ENCODE measurements around the gene TEC. TPM values are rescaled to one million over a fixed set of nuclear protein-coding genes. Genes with fewer than 3 reads are reported as not detected.
"Not testable (repeated sequence)": the region's sequence is repeated elsewhere in the genome, so short reads cannot be mapped to it uniquely, and the experiment has no call there.

The TEC gene
- total RNA-seq, 1 donor from 2014 or later: 1.8 TPM

GRCh38 chr4:48167538-48168263 lies 101.9 kb downstream of the TEC start:
- TF ChIP-seq, protein P1, sequence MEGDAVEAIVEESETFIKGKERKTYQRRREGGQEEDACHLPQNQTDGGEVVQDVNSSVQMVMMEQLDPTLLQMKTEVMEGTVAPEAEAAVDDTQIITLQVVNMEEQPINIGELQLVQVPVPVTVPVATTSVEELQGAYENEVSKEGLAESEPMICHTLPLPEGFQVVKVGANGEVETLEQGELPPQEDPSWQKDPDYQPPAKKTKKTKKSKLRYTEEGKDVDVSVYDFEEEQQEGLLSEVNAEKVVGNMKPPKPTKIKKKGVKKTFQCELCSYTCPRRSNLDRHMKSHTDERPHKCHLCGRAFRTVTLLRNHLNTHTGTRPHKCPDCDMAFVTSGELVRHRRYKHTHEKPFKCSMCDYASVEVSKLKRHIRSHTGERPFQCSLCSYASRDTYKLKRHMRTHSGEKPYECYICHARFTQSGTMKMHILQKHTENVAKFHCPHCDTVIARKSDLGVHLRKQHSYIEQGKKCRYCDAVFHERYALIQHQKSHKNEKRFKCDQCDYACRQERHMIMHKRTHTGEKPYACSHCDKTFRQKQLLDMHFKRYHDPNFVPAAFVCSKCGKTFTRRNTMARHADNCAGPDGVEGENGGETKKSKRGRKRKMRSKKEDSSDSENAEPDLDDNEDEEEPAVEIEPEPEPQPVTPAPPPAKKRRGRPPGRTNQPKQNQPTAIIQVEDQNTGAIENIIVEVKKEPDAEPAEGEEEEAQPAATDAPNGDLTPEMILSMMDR (conservative IDR thresholded peaks at IDR 0.05): no peak
- peaks cover 4% of the 10 kb centered on the region for H3K36me3 Mint-ChIP-seq
- DNase-seq (ENCODE audit: extremely low spot score, unreplicated experiment): no peak
- no peaks in the 10 kb centered on the region for H3K27me3 Mint-ChIP-seq
- no peak overlapping the region for H3K4me3 Mint-ChIP-seq
- H3K4me1 Mint-ChIP-seq (ENCODE audit: unreplicated experiment): no peaks in the 10 kb centered on the region
- no peaks in the 10 kb centered on the region for H3K9me3 Mint-ChIP-seq
- H3K27ac Mint-ChIP-seq: no peak overlapping the region

- H3K27me3 Mint-ChIP-seq; DNase-seq (ENCODE audit: extremely low spot score, unreplicated experiment); H3K9me3 Mint-ChIP-seq; H3K27ac Mint-ChIP-seq; H3K4me1 Mint-ChIP-seq (ENCODE audit: unreplicated experiment); H3K36me3 Mint-ChIP-seq; H3K4me3 Mint-ChIP-seq: not testable (repeated sequence)
These were observed 105.1 kb downstream of the TEC start for GRCh38 chr4:48164561-48164960.

- TF ChIP-seq, protein P1 (conservative IDR thresholded peaks at IDR 0.05): no peak
- no peak for DNase-seq (ENCODE audit: extremely low spot score, unreplicated experiment)
- Mint-ChIP-seq H3K4me1 (ENCODE audit: unreplicated experiment) (no peaks in the 10 kb centered on the region), H3K27ac (no peak overlapping the region), H3K36me3 (peaks cover 8% of the 10 kb centered on the region), H3K27me3 (no peaks in the 10 kb centered on the region), H3K4me3 (no peak overlapping the region), H3K9me3 (peaks cover 3% of the 10 kb centered on the region)
These were observed 105.9 kb downstream of the TEC start for GRCh38 chr4:48163746-48164145.

DNA sequence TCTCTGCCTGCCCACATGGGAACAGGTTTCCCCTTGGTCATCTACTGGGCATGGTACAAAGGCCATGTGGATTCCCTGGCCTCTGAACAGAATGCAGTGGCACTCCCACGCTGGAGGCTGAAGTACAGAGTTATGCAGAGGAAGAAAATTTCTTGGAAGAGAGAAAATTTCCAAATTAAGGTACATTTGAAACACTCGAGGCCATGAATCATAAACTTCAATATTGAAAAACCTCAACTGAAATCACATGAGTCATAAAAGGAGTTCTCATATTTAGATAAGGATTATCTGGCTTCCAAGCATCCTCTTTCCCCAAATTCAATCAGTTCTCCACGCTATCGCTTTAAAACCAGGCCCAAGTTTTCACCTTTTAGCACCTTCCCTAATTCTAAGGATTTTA lies 107.5 kb downstream of the TEC start:
- Mint-ChIP-seq H3K4me1 (ENCODE audit: unreplicated experiment) (no peaks in the 10 kb centered on the region), H3K4me3 (no peak overlapping the region), H3K27ac (no peak overlapping the region), H3K27me3 (no peaks in the 10 kb centered on the region), H3K36me3 (peaks cover 7% of the 10 kb centered on the region), H3K9me3 (peaks cover 3% of the 10 kb centered on the region)
- no peak for DNase-seq (ENCODE audit: extremely low spot score, unreplicated experiment)
- TF ChIP-seq, protein P1 (conservative IDR thresholded peaks at IDR 0.05): no peak

DNA sequence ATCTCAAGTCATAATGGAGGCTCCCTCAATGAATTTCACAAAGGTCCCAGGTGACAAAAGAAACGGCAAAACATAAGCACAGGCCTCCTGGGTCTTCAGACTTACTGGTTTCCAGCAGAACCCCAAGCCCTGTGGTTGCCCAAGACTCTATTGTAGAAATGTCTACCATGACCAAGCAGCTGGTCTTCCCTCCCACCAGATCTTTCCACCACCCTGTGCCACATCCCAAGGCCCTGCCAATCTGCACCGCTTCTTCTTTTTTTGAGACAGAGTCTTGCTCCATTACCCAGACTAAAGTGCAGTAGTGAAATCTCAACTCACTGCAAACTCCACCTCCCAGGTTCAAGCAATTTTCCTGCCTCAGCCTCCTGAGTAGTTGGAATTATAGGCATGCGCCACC lies 112.4 kb downstream of the TEC start:
- TF ChIP-seq, protein P1 (conservative IDR thresholded peaks at IDR 0.05): no peak
- Mint-ChIP-seq H3K36me3 (peaks cover 12% of the 10 kb centered on the region), H3K27me3 (no peaks in the 10 kb centered on the region), H3K4me3 (no peak overlapping the region), H3K27ac (no peak overlapping the region), H3K4me1 (ENCODE audit: unreplicated experiment) (no peaks in the 10 kb centered on the region), H3K9me3 (peaks cover 3% of the 10 kb centered on the region)
- DNase-seq (ENCODE audit: extremely low spot score, unreplicated experiment): no peak

GRCh38 chr4:48156423-48156822 lies 113.2 kb downstream of the TEC start:
- Mint-ChIP-seq H3K36me3 (peaks cover 12% of the 10 kb centered on the region), H3K9me3 (peaks cover 3% of the 10 kb centered on the region)

More at GRCh38 chr4:48156423-48156822, 113.2 kb downstream of the TEC start:
- DNase-seq (ENCODE audit: extremely low spot score, unreplicated experiment): no peak
- Mint-ChIP-seq H3K27ac (no peak overlapping the region), H3K4me3 (no peak overlapping the region), H3K27me3 (no peaks in the 10 kb centered on the region), H3K4me1 (ENCODE audit: unreplicated experiment) (no peaks in the 10 kb centered on the region)
- TF ChIP-seq, protein P1 (conservative IDR thresholded peaks at IDR 0.05): no peak

All from type B pancreatic cell (in vitro differentiated cells).